GM18909 (cell line): ENCODE data around the gene CD300LF.

Source experiments
- ATAC-seq: cut with Tn5 transposase; IDR thresholded peaks from one replicate; pipeline ENCODE4 v1.9.1; 2021; ENCODE audit warnings: mild to moderate bottlenecking; ENCODE audit not compliant: unreplicated experiment, poor library complexity

CD300LF gene

DNA sequence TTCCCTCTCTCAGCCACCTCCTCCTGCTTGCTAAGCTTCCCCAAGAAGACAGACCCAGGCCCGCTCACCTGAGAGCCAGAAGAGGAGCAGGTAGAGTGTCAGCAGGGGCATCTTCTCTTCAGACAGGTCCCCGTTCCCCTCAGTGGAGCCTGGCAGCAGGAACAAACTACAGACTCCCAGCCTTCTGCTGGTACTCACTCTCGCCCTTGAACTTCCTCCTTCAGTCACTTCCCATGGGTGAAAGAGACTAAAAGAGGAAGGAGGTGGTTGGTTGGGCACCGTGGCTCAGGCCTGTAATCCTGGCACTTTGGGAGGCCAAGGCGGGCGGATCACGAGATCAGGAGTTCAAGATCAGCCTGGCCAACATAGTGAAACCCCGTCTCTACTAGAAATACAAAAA lies at the start of gene CD300LF:
TSS of gene CD300LF (minus strand) at position 168 of the 400 bp plus-strand sequence. CDS start at position 111, 57 bp downstream.
- ATAC-seq = no peak

DNA sequence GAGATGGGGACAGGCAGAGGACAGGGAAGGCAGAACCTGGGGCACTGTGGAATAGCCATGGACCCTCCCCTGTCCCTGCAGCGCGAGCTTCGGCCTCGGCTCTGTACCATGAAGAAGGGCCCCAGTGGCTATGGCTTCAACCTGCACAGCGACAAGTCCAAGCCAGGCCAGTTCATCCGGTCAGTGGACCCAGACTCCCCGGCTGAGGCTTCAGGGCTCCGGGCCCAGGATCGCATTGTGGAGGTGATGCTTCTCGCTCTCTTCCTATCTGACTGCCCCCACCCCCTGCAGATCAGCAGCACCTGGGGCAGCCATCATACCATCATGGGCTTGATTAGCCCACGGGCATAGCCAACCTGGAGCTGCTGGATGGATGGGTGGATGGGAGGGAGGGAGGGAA lies 49.2 kb upstream of the CD300LF start:
- no peak for ATAC-seq

DNA sequence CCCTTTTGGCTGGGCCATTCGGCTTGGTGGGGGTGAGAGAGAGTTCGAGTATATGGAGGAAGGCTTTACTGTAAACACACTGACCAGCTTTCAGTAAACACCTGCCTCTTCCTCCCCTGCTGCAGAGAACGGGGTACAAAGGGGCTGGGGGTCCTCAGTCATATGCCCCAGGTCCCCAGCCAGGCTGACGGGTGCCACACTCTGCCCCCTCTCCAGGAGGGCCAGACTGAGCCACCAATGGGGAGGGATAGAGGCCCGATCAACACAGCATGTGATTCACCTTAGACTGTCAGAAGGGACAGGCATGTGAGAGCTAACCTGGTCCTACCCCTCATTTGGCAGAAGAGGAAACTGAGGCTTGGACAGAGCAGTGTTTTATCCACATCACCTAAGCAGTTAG lies 48.7 kb upstream of the CD300LF start:
- no peak for ATAC-seq

- ATAC-seq = no peak
Measured at GRCh38 chr17:74760404-74761105, 47.8 kb upstream of the CD300LF start.

DNA sequence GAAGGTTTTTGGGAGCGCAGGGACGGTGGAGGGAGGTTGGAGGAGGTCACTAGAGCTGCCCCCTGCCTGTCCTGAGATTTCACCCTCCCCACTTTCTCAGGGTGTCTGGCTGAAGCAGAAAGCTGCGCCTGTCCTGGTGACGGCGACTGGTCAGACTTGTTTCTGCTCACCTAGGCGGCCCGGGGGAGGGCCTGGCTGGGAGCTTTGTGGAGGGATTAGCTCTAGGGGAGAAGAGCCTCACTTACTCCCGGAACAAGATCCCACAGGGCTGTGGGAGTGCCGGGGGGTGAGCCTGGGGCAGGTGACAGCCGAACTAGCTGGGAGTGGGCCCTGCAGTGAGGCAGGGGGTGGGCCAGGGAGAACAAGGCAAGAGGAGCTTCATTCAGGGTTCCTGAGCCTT lies 47.2 kb upstream of the CD300LF start:
- no peak for ATAC-seq

DNA sequence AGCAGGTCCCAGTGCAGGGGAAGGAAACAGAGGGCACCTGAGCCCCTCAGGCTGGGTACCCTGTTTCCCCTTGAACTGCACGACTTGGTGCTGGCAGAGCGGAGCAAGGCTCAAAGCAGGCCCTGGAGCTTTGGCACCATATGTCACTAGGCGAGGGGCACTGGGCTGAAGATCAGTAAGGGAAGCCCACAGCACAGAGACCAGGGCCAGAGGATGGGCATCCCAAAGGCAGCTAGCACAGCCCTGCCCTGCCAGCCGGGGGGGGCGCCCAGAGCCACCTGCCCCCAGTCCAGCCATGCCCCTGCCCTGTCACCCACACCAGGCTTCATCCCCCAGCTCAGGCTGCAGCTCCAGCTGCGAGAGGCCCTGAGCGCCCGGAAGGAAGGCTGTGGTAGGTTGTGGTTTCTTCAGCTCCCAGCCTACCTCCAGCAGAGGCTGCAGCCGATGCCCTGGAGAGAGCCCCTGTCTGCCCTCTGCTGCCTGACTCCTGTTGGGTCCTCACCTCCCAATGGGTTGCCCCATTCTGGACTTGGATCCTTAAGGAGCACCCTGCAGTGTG lies 46.6 kb upstream of the CD300LF start:
- peak; percentile 75 for ATAC-seq

DNA sequence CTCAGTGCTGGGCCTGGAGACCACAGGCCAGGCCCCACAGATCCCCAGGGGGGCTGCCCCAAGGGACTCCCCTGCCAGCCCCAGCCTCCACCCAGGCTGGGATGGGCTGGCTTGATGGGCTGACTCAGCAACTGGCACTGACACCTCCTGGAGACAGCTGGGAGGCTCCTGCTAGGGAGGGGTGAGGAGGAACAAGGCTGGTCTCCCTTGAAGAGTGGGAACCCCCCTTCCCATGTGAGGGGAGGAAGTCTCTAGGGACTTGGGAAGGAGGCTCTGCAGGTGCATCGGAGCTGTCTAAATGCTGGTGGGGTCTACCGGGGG lies 46.1 kb upstream of the CD300LF start:
- no peak for ATAC-seq

DNA sequence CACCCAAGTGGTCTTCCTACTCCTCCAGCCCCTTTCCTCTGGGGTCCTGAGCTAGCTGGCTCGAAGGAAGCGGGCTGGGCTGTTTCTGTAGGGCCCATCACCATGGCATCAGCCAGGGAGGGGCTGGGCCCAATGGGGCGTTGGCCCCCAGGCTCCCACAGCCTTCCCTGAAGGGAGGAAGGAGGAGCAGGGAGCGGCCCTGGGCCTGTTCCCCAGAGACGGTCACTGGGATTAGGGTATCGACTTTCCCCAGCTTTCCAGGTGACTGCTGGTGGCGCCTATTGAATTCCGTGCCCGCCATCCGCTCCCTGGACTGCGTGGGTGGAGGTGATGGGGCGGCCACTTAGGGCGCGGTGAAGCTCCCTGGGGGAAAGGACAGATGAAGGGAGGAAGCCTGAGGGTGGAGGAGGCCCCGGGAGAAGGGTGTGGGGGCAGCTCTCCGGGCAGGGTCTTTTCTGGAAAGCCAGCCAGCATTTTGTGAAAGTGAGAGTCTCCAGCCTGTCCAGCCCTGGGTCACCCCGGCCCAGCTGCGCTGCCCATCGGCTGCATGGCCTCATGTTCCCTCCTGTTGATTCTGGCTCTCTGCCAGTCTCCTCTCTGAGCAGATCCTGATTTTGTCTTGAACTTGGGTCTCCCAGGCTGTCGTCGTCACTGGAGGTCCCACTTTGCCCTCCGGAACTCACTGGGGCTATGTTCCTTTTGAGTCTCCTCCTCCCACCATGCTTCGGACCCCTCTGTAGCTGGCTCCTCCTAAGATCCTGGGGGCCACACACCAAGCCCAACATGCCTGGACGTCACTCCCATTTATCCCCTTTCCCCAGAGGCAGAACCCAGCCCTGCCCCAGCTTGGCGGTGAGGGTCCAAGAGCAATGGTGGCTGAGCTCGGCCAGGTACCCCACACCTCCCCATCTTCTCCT lies 45.5 kb upstream of the CD300LF start:
- no peak for ATAC-seq

DNA sequence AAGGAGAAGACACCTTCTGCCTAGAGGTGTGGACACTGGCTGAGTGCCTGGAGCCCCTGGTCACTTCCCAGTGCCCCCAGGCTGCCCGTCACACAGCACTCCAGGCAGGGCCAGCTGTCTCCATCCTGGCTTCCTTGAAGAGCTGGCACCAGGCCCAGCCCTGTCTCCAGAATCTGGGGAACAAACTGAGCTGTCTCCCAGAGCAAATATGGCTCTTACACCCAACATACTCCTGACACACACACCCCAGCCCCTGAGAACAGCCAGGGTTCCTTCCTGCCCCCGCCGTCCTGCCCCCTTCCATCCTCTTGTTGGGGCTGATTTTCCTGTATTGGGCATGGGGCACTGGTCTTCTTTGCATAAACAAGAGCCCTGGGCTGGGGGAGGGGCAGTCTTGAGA lies 44.8 kb upstream of the CD300LF start:
- no peak for ATAC-seq

GRCh38 chr17:74756891-74757290 lies 44.2 kb upstream of the CD300LF start:
- ATAC-seq = no peak

DNA sequence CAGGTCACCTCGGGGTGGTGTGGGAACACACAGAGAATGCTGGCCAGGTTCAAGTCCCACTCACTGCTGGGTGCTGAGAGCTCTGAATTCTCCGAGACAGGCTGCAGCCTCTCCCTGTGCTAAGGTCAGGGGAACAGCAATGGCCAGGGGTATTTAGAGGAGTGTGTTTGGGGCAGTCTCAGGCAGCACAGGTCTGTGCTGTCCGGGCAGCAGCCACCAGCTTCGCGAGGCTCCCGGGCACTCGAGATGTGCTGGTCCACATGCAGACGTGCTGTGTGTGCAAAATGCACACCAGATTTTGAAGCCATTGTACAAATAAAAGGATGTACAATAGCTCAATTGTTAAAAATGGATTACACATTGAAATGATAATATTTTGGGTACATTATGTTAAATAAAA lies 42.8 kb upstream of the CD300LF start:
- ATAC-seq = no peak

DNA sequence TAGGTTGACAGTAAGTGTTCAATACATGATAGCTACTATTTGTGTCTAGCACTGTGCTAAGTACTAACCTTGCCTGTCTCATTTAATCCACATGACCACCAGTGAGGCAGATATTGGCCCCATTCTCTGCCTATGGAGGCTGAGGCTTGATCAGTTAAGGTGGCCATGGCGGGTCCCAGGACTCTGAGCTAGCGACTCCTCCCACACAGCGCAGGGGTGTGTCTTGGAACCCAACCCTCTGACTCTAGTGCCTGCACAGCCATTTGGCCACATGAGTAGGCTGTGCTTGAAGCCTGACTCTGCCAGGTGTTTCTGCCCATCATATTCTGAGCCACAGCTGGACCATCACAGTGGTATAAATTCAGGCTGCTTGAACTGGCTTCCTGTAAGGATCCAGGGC lies 42.1 kb upstream of the CD300LF start:
- ATAC-seq = no peak

DNA sequence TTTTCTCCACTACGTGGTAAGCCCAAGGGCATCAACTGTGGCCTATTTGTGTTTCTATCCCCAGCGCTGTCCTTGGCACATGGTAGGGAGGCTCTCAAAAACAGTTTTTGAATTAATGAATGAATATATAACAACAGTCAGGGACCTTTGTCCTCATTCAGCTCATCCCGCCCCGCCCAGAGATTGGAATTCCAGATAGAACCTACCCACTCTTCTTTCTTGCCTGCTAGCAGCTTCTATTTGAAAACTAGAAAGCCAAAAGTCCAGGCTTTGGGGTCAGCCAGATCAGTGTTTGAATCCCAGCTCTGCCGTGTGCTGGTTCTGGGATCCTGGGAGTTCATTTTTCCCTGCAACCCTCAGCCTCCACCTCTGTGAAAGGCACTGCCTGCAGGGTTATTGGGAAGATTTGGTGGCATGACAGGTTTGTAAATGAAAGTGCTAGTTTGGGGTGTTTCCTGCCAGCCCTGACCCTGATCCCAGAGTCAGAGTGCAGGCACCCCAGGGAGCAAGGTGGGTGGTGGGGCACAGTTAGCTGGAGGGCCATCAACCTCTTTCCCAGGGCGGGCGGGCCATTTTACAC lies 40.2 kb upstream of the CD300LF start:
- ATAC-seq = no peak

GRCh38 chr17:74752415-74752814 lies 39.7 kb upstream of the CD300LF start:
- ATAC-seq = no peak

DNA sequence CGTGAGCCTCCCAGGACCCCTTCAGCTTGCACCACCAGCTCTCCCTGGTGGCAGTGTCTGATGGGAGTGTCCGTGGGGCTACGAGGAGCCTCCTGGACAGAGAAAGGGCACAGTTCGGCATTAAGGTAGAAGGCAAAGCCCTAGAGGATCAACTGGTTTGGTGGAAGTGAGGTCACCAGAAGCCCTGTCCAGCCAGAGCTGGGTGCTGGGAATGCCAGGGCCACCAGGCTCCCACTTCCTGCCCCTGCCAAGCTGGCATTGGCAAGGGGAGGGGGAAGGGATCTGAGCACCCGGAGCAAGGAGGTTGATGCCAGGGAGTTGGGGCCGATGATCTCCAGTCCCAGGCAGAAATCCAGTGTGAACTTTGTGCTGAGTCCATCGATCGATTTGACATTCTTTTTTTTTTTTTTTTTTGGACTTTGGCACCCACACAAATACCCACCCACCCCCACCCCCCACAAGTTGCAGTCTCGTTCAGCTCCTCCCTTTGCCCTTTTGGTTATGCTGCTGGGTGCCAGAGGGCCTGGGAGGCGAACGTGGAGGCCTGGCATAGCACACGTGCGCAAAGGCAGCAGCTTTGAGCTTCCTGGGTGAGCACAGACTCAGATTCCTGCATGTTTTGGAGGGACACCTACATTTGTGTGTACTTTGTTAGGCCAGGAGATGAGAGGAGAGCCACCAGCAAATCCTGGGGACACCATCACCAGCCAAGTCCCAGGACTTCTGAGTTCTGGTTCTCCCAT lies 37.8 kb upstream of the CD300LF start:
- no peak for ATAC-seq

DNA sequence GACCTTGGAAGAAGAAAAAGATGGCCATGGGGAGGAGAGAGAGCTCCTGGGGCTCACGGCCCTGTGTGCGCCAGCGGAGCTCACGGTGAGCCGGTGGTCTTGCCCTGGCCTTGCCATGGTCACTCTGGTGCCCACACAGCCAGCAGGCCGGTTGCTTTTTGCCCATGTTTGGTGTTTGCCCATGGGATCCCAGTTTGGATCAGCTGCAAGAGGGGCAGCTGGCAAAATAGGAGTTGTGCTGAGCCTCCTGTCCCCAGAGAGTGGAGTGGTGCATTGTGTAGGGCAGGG lies 37.3 kb upstream of the CD300LF start:
- no peak for ATAC-seq

- peak; percentile 17 for ATAC-seq
Measured at GRCh38 chr17:74749279-74750038, 36.7 kb upstream of the CD300LF start.

- ATAC-seq = peak; percentile 86
Measured at GRCh38 chr17:74748529-74749278, 36.0 kb upstream of the CD300LF start, which contains the start of gene NHERF1. TSS of gene NHERF1 (plus strand) at chr17:74748628. CDS start at chr17:74748847, 219 bp downstream.

- ATAC-seq = no peak
Measured at GRCh38 chr17:74748279-74748528, 35.5 kb upstream of the CD300LF start.
